ENCODE measurements around the gene CASQ1. TPM values are rescaled to one million over a fixed set of nuclear protein-coding genes. Genes with fewer than 3 reads are reported as not detected.

Gene CASQ1
- total RNA-seq, 1 experiment from 2014 or later, result 0.46 TPM

GRCh38 chr1:160192234-160192633, 1.9 kb downstream of the CASQ1 start:
- no peak for ATAC-seq
- DNase-seq (ENCODE audit: low spot score), result no peak
- ChIA-PET POLR2A (interaction anchor here (0.6 kb wide), 1 partner anchor 61 kb away, joined by 6 read pairs; no protein-coding TSS in a partner anchor), CTCF (interaction anchor here (0.5 to 4.3 kb wide), 12 partner anchors 24 to 184 kb away, joined by 3 to 124 read pairs (median 17); no protein-coding TSS in a partner anchor)
- H3K27ac Mint-ChIP-seq, result no peak overlapping the region
- H3K36me3 Mint-ChIP-seq, result no peaks in the 10 kb centered on the region
- peaks cover 16% of the 10 kb centered on the region for H3K4me1 Mint-ChIP-seq
- no peak for TF ChIP-seq MXD4 (CRISPR knock-in tag; IDR thresholded peaks at IDR 0.05; ENCODE audit: borderline replicate concordance)
- TF ChIP-seq, protein P1, sequence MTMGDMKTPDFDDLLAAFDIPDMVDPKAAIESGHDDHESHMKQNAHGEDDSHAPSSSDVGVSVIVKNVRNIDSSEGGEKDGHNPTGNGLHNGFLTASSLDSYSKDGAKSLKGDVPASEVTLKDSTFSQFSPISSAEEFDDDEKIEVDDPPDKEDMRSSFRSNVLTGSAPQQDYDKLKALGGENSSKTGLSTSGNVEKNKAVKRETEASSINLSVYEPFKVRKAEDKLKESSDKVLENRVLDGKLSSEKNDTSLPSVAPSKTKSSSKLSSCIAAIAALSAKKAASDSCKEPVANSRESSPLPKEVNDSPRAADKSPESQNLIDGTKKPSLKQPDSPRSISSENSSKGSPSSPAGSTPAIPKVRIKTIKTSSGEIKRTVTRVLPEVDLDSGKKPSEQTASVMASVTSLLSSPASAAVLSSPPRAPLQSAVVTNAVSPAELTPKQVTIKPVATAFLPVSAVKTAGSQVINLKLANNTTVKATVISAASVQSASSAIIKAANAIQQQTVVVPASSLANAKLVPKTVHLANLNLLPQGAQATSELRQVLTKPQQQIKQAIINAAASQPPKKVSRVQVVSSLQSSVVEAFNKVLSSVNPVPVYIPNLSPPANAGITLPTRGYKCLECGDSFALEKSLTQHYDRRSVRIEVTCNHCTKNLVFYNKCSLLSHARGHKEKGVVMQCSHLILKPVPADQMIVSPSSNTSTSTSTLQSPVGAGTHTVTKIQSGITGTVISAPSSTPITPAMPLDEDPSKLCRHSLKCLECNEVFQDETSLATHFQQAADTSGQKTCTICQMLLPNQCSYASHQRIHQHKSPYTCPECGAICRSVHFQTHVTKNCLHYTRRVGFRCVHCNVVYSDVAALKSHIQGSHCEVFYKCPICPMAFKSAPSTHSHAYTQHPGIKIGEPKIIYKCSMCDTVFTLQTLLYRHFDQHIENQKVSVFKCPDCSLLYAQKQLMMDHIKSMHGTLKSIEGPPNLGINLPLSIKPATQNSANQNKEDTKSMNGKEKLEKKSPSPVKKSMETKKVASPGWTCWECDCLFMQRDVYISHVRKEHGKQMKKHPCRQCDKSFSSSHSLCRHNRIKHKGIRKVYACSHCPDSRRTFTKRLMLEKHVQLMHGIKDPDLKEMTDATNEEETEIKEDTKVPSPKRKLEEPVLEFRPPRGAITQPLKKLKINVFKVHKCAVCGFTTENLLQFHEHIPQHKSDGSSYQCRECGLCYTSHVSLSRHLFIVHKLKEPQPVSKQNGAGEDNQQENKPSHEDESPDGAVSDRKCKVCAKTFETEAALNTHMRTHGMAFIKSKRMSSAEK (CRISPR knock-in tag; IDR thresholded peaks at IDR 0.05; ENCODE audit: borderline replicate concordance), result no peak
- no peak for TF ChIP-seq ZNF232 (CRISPR knock-in tag; IDR thresholded peaks at IDR 0.05)
- TF ChIP-seq, protein P2, sequence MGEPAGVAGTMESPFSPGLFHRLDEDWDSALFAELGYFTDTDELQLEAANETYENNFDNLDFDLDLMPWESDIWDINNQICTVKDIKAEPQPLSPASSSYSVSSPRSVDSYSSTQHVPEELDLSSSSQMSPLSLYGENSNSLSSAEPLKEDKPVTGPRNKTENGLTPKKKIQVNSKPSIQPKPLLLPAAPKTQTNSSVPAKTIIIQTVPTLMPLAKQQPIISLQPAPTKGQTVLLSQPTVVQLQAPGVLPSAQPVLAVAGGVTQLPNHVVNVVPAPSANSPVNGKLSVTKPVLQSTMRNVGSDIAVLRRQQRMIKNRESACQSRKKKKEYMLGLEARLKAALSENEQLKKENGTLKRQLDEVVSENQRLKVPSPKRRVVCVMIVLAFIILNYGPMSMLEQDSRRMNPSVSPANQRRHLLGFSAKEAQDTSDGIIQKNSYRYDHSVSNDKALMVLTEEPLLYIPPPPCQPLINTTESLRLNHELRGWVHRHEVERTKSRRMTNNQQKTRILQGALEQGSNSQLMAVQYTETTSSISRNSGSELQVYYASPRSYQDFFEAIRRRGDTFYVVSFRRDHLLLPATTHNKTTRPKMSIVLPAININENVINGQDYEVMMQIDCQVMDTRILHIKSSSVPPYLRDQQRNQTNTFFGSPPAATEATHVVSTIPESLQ (CRISPR knock-in tag; IDR thresholded peaks at IDR 0.05), result no peak
- TF ChIP-seq NR1H2 (CRISPR knock-in tag; IDR thresholded peaks at IDR 0.05), result no peak
- no peak for TF ChIP-seq GABPB1 (CRISPR knock-in tag; IDR thresholded peaks at IDR 0.05)
- TF ChIP-seq, protein P3, sequence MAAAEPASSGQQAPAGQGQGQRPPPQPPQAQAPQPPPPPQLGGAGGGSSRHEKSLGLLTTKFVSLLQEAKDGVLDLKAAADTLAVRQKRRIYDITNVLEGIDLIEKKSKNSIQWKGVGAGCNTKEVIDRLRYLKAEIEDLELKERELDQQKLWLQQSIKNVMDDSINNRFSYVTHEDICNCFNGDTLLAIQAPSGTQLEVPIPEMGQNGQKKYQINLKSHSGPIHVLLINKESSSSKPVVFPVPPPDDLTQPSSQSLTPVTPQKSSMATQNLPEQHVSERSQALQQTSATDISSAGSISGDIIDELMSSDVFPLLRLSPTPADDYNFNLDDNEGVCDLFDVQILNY (CRISPR knock-in tag; IDR thresholded peaks at IDR 0.05), result no peak
- TF ChIP-seq, protein P4, sequence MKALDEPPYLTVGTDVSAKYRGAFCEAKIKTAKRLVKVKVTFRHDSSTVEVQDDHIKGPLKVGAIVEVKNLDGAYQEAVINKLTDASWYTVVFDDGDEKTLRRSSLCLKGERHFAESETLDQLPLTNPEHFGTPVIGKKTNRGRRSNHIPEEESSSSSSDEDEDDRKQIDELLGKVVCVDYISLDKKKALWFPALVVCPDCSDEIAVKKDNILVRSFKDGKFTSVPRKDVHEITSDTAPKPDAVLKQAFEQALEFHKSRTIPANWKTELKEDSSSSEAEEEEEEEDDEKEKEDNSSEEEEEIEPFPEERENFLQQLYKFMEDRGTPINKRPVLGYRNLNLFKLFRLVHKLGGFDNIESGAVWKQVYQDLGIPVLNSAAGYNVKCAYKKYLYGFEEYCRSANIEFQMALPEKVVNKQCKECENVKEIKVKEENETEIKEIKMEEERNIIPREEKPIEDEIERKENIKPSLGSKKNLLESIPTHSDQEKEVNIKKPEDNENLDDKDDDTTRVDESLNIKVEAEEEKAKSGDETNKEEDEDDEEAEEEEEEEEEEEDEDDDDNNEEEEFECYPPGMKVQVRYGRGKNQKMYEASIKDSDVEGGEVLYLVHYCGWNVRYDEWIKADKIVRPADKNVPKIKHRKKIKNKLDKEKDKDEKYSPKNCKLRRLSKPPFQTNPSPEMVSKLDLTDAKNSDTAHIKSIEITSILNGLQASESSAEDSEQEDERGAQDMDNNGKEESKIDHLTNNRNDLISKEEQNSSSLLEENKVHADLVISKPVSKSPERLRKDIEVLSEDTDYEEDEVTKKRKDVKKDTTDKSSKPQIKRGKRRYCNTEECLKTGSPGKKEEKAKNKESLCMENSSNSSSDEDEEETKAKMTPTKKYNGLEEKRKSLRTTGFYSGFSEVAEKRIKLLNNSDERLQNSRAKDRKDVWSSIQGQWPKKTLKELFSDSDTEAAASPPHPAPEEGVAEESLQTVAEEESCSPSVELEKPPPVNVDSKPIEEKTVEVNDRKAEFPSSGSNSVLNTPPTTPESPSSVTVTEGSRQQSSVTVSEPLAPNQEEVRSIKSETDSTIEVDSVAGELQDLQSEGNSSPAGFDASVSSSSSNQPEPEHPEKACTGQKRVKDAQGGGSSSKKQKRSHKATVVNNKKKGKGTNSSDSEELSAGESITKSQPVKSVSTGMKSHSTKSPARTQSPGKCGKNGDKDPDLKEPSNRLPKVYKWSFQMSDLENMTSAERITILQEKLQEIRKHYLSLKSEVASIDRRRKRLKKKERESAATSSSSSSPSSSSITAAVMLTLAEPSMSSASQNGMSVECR (CRISPR knock-in tag; IDR thresholded peaks at IDR 0.05; ENCODE audit: borderline replicate concordance), result no peak
- H3K27me3 Mint-ChIP-seq (ENCODE audit: low read depth), result no peaks in the 10 kb centered on the region; the same call in 1 of the 2 replicates
- H3K9me3 Mint-ChIP-seq, result no peaks in the 10 kb centered on the region
- H3K4me3 Mint-ChIP-seq, result no peak overlapping the region

DNA sequence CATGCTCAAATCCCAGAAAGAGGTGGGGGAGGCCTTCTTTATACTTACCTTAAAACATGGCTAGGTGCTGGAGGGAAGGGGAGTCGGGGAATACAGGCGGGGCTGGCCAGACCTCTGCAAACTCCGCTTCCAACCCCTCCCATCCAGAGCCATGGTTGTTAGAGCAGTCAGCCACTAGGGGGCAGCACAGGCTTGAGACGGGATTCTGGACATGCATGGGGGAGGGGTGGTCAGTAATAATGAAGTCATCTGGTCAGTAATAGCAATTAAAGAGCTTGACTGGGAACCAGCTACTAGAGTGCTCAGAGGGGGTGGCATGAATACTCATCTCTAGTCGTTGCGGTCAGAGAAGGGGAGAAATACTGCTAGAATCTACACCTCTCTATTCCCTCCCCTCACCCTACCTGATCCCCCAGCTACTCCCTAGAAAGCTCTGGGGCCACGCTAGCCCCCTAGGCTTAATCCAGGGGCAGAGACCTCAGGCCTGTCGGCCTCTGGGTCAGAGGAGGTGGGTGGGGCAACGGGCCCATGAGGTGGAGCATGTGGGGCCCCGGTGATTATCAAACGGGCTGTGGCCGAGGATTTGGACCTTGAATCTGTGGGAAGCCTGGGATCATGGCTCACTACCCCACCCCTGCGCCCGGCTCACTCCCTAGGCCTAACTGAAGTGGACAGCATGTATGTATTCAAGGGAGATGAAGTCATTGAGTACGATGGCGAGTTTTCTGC, 2.9 kb downstream of the CASQ1 start:
- ATAC-seq (peak; percentile 88), DNase-seq (ENCODE audit: low spot score) (peak; percentile 96)
- ChIA-PET POLR2A (interaction anchor here (0.6 to 1.0 kb wide), 3 partner anchors 12 to 31 kb away, joined by 3 to 4 read pairs (median 3); no protein-coding TSS in a partner anchor), CTCF (interaction anchor here (0.5 to 2.4 kb wide), 58 partner anchors 9 to 215 kb away, joined by 3 to 124 read pairs (median 6); partner anchors contain the start of genes ATP1A2, DCAF8, IGSF8 and KCNJ10)
- Mint-ChIP-seq H3K4me3 (no peak overlapping the region), H3K9me3 (no peaks in the 10 kb centered on the region), H3K4me1 (peaks cover 13% of the 10 kb centered on the region), H3K36me3 (no peaks in the 10 kb centered on the region), H3K27me3 (ENCODE audit: low read depth) (no peaks in the 10 kb centered on the region; the same call in 1 of the 2 replicates), H3K27ac (no peak overlapping the region)
- TF ChIP-seq, protein P5, sequence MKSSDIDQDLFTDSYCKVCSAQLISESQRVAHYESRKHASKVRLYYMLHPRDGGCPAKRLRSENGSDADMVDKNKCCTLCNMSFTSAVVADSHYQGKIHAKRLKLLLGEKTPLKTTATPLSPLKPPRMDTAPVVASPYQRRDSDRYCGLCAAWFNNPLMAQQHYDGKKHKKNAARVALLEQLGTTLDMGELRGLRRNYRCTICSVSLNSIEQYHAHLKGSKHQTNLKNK (CRISPR knock-in tag; IDR thresholded peaks at IDR 0.05), result no peak
- TF ChIP-seq, protein P2 (CRISPR knock-in tag; IDR thresholded peaks at IDR 0.05), result no peak
- TF ChIP-seq SOX15 (CRISPR knock-in tag; IDR thresholded peaks at IDR 0.05) (no peak), SP1 (CRISPR knock-in tag; conservative IDR thresholded peaks at IDR 0.05) (peak; percentile 57), ZNF232 (CRISPR knock-in tag; IDR thresholded peaks at IDR 0.05) (0 out of 2 replicates have a peak, but pooled peaks have one; percentile 24)
- TF ChIP-seq, protein P6, sequence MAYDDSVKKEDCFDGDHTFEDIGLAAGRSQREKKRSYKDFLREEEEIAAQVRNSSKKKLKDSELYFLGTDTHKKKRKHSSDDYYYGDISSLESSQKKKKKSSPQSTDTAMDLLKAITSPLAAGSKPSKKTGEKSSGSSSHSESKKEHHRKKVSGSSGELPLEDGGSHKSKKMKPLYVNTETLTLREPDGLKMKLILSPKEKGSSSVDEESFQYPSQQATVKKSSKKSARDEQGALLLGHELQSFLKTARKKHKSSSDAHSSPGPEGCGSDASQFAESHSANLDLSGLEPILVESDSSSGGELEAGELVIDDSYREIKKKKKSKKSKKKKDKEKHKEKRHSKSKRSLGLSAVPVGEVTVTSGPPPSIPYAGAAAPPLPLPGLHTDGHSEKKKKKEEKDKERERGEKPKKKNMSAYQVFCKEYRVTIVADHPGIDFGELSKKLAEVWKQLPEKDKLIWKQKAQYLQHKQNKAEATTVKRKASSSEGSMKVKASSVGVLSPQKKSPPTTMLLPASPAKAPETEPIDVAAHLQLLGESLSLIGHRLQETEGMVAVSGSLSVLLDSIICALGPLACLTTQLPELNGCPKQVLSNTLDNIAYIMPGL (CRISPR knock-in tag; IDR thresholded peaks at IDR 0.05), result no peak

Data from WTC11 (cell line).